ENCODE measurements around the gene TF.

TF gene
- 0 to 1.3 (median 0.28) reads per million in 9 experiments for total RNA-seq

DNA sequence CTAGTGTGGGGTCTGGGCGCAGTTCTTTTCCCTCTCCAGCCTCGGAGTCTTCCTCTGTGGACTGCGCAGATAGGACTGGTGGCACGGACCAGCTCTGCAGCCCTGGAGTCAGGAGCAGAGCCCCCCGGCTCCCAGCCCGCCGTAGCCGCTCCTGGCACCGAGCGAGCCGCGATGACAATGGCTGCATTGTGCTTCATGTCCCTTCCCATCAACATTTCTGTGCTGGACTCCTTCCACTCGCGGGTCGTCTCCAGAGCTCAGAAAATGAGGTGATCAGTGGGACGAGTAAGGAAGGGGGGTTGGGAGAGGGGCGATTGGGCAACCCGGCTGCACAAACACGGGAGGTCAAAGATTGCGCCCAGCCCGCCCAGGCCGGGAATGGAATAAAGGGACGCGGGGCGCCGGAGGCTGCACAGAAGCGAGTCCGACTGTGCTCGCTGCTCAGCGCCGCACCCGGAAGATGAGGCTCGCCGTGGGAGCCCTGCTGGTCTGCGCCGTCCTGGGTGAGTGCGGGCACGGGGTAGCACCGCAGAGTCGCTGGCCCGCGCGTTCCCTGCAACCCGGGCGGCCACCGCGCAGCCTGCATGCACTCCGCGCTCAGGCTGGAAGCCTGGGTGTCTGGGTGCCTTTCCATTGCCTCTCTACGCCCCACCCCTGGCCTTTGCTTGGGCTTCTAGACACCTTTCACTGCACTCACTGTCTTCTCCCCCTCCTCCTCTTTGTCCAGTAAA lies at the start of gene TF:
Gene TF (plus strand): TSS at position 413 of the 731 bp plus-strand sequence. CDS start 48 bp downstream, at position 461.
- no peaks in the 10 kb centered on the region for H3K36me3 Mint-ChIP-seq (ENCODE audit: insufficient read depth)
- peaks cover 43 to 74% of the 10 kb centered on the region in 2 donors for H3K27me3 Mint-ChIP-seq
- no peak within 1 kb of the TSS for H3K4me3 Mint-ChIP-seq
- ATAC-seq (replicated peaks) (no peak), DNase-seq (no peak)
- no peaks in the 10 kb centered on the region for H3K4me1 Mint-ChIP-seq (ENCODE audit: low read depth in 2 of 2)
- H3K27ac Mint-ChIP-seq = no peak within 1 kb of the TSS
- no peaks in the 10 kb centered on the region for H3K9me3 Mint-ChIP-seq

DNA sequence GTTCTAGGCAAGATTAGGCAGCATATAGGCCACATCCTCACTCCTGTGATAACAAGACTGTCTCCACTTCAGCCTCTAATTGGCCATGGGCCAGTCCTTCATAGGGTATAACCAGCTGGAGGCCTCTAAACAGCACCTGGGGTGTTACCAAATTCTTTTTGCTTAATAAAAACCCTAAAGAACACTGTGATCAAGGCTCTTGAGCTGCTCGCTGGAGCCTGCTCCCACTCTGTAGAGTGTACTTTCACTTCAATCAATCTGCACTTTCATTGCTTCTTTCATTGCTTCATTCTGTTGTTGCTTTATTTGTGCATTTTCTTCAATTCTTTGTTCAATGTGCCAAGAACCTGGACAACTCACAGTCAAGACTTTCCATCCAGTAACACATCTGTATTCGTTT lies 48.2 kb upstream of the TF start:
- no peaks in the 10 kb centered on the region for H3K9me3 Mint-ChIP-seq
- no peak overlapping the region for H3K27ac Mint-ChIP-seq
- H3K36me3 Mint-ChIP-seq (ENCODE audit: insufficient read depth) = no peaks in the 10 kb centered on the region
- no peaks in the 10 kb centered on the region for H3K4me1 Mint-ChIP-seq (ENCODE audit: low read depth in 2 of 2)
- H3K27me3 Mint-ChIP-seq = peaks cover 0 to 12% of the 10 kb centered on the region in 2 donors
- no peak overlapping the region for H3K4me3 Mint-ChIP-seq
- no peak for ATAC-seq (replicated peaks)
- DNase-seq = no peak

DNA sequence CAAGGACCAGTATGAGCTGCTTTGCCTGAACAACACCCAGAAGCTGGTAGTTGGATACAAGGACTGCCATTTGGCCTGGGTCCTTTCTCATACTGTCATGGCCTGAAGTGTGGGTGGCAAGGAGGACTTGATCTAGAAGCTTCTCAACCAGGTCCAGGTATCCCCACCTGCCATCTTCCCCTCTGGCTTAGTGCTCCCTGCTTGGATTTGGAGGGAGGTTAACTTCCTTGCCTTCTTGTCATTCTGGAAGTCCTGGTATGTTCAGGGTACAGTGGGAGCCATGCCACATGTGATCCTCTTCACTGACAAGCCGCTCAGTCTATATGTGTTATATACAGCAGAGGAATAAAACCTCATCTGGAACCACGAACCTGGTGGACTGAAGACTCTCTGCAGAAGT lies 46.7 kb upstream of the TF start:
- no peak for ATAC-seq (replicated peaks)
- H3K9me3 Mint-ChIP-seq = no peaks in the 10 kb centered on the region
- H3K4me1 Mint-ChIP-seq (ENCODE audit: low read depth in 2 of 2) = no peaks in the 10 kb centered on the region

DNA sequence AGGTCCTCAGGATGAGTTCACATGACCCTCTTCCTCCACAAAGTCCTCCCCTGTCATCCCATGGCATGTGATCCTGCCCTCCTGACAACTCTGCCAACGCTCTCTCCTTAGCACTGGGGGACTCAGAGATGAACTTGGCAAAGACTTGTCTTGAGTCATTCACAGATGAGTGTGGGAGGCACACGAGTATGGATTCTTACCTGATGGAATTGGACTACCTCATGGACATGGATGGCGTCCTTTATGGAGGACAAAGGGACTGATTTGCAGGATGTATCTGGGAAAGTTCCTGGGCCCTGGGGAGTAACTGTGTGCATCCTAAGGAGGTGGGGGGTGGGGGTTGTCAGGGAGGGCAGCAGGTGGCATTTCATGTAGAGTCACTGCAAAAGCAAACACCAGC lies 46.3 kb upstream of the TF start:
- Mint-ChIP-seq H3K27me3 (peaks cover 10 to 30% of the 10 kb centered on the region in 2 donors), H3K4me3 (no peak overlapping the region), H3K4me1 (ENCODE audit: low read depth in 2 of 2) (no peaks in the 10 kb centered on the region), H3K36me3 (ENCODE audit: insufficient read depth) (no peaks in the 10 kb centered on the region), H3K27ac (no peak overlapping the region), H3K9me3 (no peaks in the 10 kb centered on the region)
- ATAC-seq (replicated peaks) (no peak), DNase-seq (no peak)

More for the DNA sequence above, 46.7 kb upstream of the TF start:
- peaks cover 8 to 26% of the 10 kb centered on the region in 2 donors for H3K27me3 Mint-ChIP-seq
- no peak for DNase-seq
- no peak overlapping the region for H3K27ac Mint-ChIP-seq
- no peaks in the 10 kb centered on the region for H3K36me3 Mint-ChIP-seq (ENCODE audit: insufficient read depth)
- no peak overlapping the region for H3K4me3 Mint-ChIP-seq

- Mint-ChIP-seq H3K4me1 (ENCODE audit: low read depth in 2 of 2) (no peaks in the 10 kb centered on the region), H3K9me3 (no peaks in the 10 kb centered on the region)
Observed at GRCh38 chr3:133700351-133700750, 45.8 kb upstream of the TF start.

DNA sequence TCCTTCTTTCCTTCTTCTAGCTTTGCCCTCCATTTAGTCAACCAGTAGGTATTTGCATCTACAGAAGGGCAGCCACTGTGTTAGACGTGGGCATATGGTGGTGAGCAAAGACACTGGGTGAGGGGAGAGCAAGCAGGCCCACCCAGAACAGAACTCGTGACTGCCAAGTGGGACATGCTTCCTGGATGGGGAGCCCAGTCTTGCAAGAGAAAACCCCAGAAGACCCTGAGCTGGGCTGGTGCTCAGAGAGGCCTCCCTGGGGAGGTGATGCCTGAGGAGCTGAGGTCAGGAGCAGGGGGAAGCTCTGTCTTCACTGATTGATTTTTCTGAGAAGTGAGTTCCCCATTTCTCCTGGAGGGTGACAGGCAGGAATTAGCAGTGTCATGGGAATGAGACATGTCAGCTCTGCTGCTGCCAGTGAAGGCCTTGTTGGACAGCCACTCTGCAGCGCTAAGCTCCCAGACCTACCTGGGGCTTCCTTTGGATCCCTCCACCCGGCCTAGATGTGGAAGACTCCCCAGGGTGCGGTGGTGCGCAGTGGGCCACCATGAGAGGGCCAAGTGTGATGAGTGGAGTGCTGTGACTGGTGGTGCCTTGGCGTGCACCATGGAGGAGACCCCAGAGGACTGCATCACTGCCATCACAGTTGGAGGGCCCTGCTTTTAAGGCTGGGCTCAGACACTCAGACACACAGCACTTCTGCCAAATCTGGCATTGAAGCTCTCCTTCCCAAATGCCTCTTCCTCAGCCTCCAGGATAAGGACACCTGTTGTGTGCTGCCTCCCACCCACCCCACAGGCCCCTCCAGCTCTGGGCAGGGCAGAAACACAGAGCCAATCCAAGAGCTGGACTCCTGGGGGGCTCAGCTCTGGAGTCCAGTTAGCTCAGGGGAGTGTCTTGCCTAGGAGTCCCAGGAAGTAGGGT lies 44.5 kb upstream of the TF start:
- Mint-ChIP-seq H3K9me3 (no peaks in the 10 kb centered on the region), H3K27ac (no peak overlapping the region), H3K4me3 (no peak overlapping the region), H3K36me3 (ENCODE audit: insufficient read depth) (no peaks in the 10 kb centered on the region), H3K4me1 (ENCODE audit: low read depth in 2 of 2) (no peaks in the 10 kb centered on the region), H3K27me3 (peaks cover 12 to 48% of the 10 kb centered on the region in 2 donors)
- no peak for ATAC-seq (replicated peaks)
- no peak for DNase-seq

More at GRCh38 chr3:133700351-133700750, 45.8 kb upstream of the TF start:
- Mint-ChIP-seq H3K27ac (no peak overlapping the region), H3K27me3 (peaks cover 10 to 35% of the 10 kb centered on the region in 2 donors), H3K36me3 (ENCODE audit: insufficient read depth) (no peaks in the 10 kb centered on the region), H3K4me3 (no peak overlapping the region)
- ATAC-seq (replicated peaks) (no peak), DNase-seq (no peak)

DNA sequence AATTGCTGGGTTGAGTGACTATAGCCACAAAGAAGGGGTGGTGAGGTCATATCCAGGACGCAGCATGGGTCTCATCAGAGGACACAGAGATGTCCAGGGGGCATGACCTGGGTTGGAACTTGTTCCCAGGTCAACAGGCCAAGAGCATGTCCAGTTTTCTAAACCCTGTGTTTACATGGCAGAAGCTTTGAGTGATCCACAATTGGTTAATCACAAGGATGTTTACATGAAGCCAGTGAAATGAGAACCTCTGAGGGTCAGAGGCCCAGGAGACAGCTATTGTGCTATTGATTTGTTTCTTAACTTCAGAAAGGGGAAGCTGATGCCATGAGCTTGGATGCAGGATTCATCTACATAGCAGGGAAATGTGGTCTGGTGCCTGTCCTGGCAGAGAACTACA lies 42.3 kb upstream of the TF start:
- peaks cover 17 to 56% of the 10 kb centered on the region in 2 donors for H3K27me3 Mint-ChIP-seq
- H3K9me3 Mint-ChIP-seq = no peaks in the 10 kb centered on the region
- no peaks in the 10 kb centered on the region for H3K4me1 Mint-ChIP-seq (ENCODE audit: low read depth in 2 of 2)
- H3K27ac Mint-ChIP-seq = no peak overlapping the region
- no peaks in the 10 kb centered on the region for H3K36me3 Mint-ChIP-seq (ENCODE audit: insufficient read depth)
- ATAC-seq (replicated peaks) = no peak
- no peak for DNase-seq
- H3K4me3 Mint-ChIP-seq = no peak overlapping the region

GRCh38 chr3:133706033-133706432 lies 40.2 kb upstream of the TF start:
- Mint-ChIP-seq H3K27me3 (peaks cover 30 to 58% of the 10 kb centered on the region in 2 donors), H3K36me3 (ENCODE audit: insufficient read depth) (no peaks in the 10 kb centered on the region), H3K9me3 (no peaks in the 10 kb centered on the region), H3K4me3 (no peak overlapping the region), H3K4me1 (ENCODE audit: low read depth in 2 of 2) (no peaks in the 10 kb centered on the region), H3K27ac (no peak overlapping the region)
- ATAC-seq (replicated peaks) (no peak), DNase-seq (no peak)

GRCh38 chr3:133709139-133709750 lies 36.9 kb upstream of the TF start:
- no peaks in the 10 kb centered on the region for H3K4me1 Mint-ChIP-seq (ENCODE audit: low read depth in 2 of 2)
- no peak for DNase-seq
- H3K27me3 Mint-ChIP-seq = peaks cover 34 to 57% of the 10 kb centered on the region in 2 donors

DNA sequence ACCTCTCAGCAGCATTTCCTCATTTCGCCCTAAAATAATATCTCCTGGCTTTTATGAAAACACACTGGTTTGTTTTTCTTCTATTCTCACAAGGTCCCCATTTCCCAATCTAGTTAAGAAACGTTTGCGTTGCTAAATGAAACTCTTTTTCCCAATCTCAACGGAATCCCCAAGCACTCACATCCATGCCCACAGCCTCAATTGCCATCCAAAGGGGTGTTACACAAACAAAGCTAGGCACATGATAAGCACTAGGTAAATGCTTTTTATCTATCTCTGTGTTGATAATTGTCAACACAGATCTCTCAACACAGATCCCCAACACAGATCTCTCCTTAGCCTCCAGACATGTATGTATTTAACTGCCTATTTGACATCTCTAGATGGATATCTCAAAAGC lies 35.2 kb upstream of the TF start:
- Mint-ChIP-seq H3K9me3 (no peaks in the 10 kb centered on the region), H3K36me3 (ENCODE audit: insufficient read depth) (no peaks in the 10 kb centered on the region), H3K4me1 (ENCODE audit: low read depth in 2 of 2) (no peaks in the 10 kb centered on the region), H3K27ac (no peak overlapping the region), H3K4me3 (no peak overlapping the region), H3K27me3 (peaks cover 30 to 39% of the 10 kb centered on the region in 2 donors)
- ATAC-seq (replicated peaks) (no peak), DNase-seq (no peak)

More at GRCh38 chr3:133709139-133709750, 36.9 kb upstream of the TF start:
- Mint-ChIP-seq H3K9me3 (no peaks in the 10 kb centered on the region), H3K27ac (no peak overlapping the region), H3K4me3 (no peak overlapping the region), H3K36me3 (ENCODE audit: insufficient read depth) (no peaks in the 10 kb centered on the region)
- no peak for ATAC-seq (replicated peaks)

DNA sequence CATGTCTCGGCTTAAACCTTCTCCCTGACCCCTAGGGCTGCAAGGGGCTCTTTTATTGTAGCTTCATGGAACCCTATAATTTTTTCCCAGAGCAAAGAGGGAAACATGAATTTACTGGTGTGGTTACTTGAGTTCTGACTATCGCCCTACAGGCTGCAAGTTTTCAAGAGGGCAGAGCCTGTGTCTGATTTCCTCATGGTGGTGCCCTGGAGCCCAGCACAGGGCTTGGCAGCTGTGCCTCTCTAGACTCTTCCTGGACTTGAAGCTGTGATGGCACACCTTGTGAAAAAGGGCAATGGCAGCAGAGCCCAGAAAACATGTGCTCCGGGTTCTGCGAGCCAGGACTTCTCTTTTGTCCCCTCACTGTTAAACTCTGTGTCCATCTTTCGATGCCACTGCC lies 34.2 kb upstream of the TF start:
- no peaks in the 10 kb centered on the region for H3K36me3 Mint-ChIP-seq (ENCODE audit: insufficient read depth)
- H3K4me3 Mint-ChIP-seq = no peak overlapping the region
- ATAC-seq (replicated peaks) (no peak), DNase-seq (no peak)
- no peaks in the 10 kb centered on the region for H3K4me1 Mint-ChIP-seq (ENCODE audit: low read depth in 2 of 2)
- H3K27me3 Mint-ChIP-seq = peaks cover 24 to 29% of the 10 kb centered on the region in 2 donors
- no peak overlapping the region for H3K27ac Mint-ChIP-seq
- H3K9me3 Mint-ChIP-seq = no peaks in the 10 kb centered on the region

- DNase-seq (no peak), ATAC-seq (replicated peaks) (no peak)
- Mint-ChIP-seq H3K4me1 (ENCODE audit: low read depth in 2 of 2) (no peaks in the 10 kb centered on the region), H3K36me3 (ENCODE audit: insufficient read depth) (no peaks in the 10 kb centered on the region), H3K9me3 (no peaks in the 10 kb centered on the region), H3K27ac (no peak overlapping the region), H3K4me3 (no peak overlapping the region), H3K27me3 (peaks cover 23 to 24% of the 10 kb centered on the region in 2 donors)
Observed at GRCh38 chr3:133713347-133713746, 32.8 kb upstream of the TF start.

- peaks cover 0 to 11% of the 10 kb centered on the region in 2 donors for H3K27me3 Mint-ChIP-seq
- H3K9me3 Mint-ChIP-seq = peaks cover 4 to 8% of the 10 kb centered on the region in 2 donors
- H3K4me1 Mint-ChIP-seq (ENCODE audit: low read depth in 2 of 2) = no peaks in the 10 kb centered on the region
- DNase-seq (no peak), ATAC-seq (replicated peaks) (no peak)
- H3K27ac Mint-ChIP-seq = no peak overlapping the region
- H3K36me3 Mint-ChIP-seq (ENCODE audit: insufficient read depth) = peaks cover 3% of the 10 kb centered on the region
- no peak overlapping the region for H3K4me3 Mint-ChIP-seq
Observed at GRCh38 chr3:133717424-133717823, 28.8 kb upstream of the TF start.

Measured in effector memory CD8-positive, alpha-beta T cell (primary cell).